HCT116 (cell line): Measurements from ENCODE around the gene ZNF154. TPM values are rescaled to one million over a fixed set of nuclear protein-coding genes. Genes with fewer than 3 reads are reported as not detected.

ENCODE experiments used
- ATAC-seq: fragments of 200-7000 bp; cut with Tn5 transposase; 2 replicates; pipeline ENCODE4 v1.9.1; 2020; ENCODE audit warnings: mild to moderate bottlenecking, moderate library complexity
- BruUV-seq: library from RNA; stranded (reverse); fragments of 400-500 nt; replicated peaks from 2 replicates; lab custom pipeline; 2021; lab: Mats Ljungman, UMichigan
- CTCF ChIA-PET: fragments of 300-600 bp; sonication (Branson Sonifier 250); formaldehyde crosslinking; loops from one replicate; lab custom pipeline; 2021; ENCODE audit warnings: antibody characterized with exemption; lab: Charles Lee
- POLR2A ChIA-PET: fragments of 300-600, 350-600 bp; sonication (Branson Sonifier 250); formaldehyde crosslinking; loops from one replicate; lab custom pipeline; 2021; ENCODE audit warnings: antibody characterized with exemption; lab: Charles Lee
- RAD21 ChIA-PET, 2 experiments: fragments of 300-600 bp; sonication (Branson Sonifier 250); formaldehyde crosslinking; loops; one replicate each; lab custom pipeline; 2023; ENCODE audit warnings: low total read pairs in 2 of 2; ENCODE audit not compliant: uncharacterized antibody in 2 of 2, unreplicated experiment in 2 of 2, low non-redundant PET in 1 of 2; lab: Charles Lee
- DNase-seq: peaks from one replicate; pipeline ENCODE4 v3.0.0-alpha.2; 2010; ENCODE audit warnings: low read depth, low spot score
- H2AFZ ChIP-seq: fragments of 200-600 bp; shearing (Covaris generic), sonication (generic); 2 replicates; pipeline ENCODE4 v1.6.1; 2017; ENCODE audit warnings: low read depth, mixed run types, mixed read lengths, antibody characterized with exemption, low read length; ENCODE audit not compliant: poor library complexity, severe bottlenecking
- H3K27ac ChIP-seq: 2 replicates; pipeline ENCODE4 v1.5.1; 2012; ENCODE audit warnings: low read depth, low read length
- H3K27me3 ChIP-seq: fragments of 200-600 bp; sonication (generic); 2 replicates; pipeline ENCODE4 v1.6.1; 2016; ENCODE audit warnings: mixed run types, low read length, mixed read lengths; ENCODE audit not compliant: insufficient read depth
- H3K36me3 ChIP-seq, 2 experiments: fragments of 200-500 bp in 1 of 2; fragments of 200-600 bp in 1 of 2; sonication (Bioruptor generic) in 1 of 2; sonication (generic) in 1 of 2; 2 replicates each; pipeline versions ENCODE4 v1.5.1 to v1.6.1; 2014 to 2016; ENCODE audit warnings: low read length in 2 of 2, inconsistent platforms in 1 of 2, mixed read lengths in 1 of 2, mixed run types in 1 of 2; ENCODE audit not compliant: insufficient read depth in 2 of 2, control insufficient read depth in 1 of 2
- H3K4me1 ChIP-seq, 2 experiments: fragments of 200-600 bp in 1 of 2; sonication (generic) in 1 of 2; 2 replicates each; pipeline versions ENCODE4 v1.5.1 to v1.6.1; 2012 to 2017; ENCODE audit warnings: low read length in 2 of 2, inconsistent platforms in 1 of 2, mild to moderate bottlenecking in 1 of 2, mixed read lengths in 1 of 2, mixed run types in 1 of 2, moderate library complexity in 1 of 2; ENCODE audit not compliant: insufficient read depth in 2 of 2, control insufficient read depth in 1 of 2
- H3K4me2 ChIP-seq: fragments of 200-600 bp; sonication (generic); 2 replicates; pipeline ENCODE4 v1.6.1; 2017; ENCODE audit warnings: mixed run types, low read length, mixed read lengths
- H3K4me3 ChIP-seq, 2 experiments: fragments of 200-600 bp in 1 of 2; sonication (generic) in 1 of 2; replicated peaks in 1 of 2; 2 replicates each; pipeline ENCODE4 v1.5.1; 2011 to 2016; ENCODE audit warnings: low read length in 2 of 2, control low read depth in 1 of 2, low read depth in 1 of 2, mild to moderate bottlenecking in 1 of 2, mixed read lengths in 1 of 2, mixed run types in 1 of 2
- H3K79me2 ChIP-seq: fragments of 200-600 bp; sonication (generic); 2 replicates; pipeline ENCODE4 v1.6.1; 2017; ENCODE audit warnings: mild to moderate bottlenecking, mixed run types, low read length, moderate library complexity, mixed read lengths; ENCODE audit not compliant: insufficient read depth
- H3K9ac ChIP-seq: fragments of 200-600 bp; sonication (generic); 2 replicates; pipeline ENCODE4 v1.6.1; 2016; ENCODE audit warnings: low read length, mixed read lengths
- H3K9me2 ChIP-seq: fragments of 200-600 bp; sonication (generic), shearing (Covaris generic); 2 replicates; pipeline ENCODE4 v1.6.1; 2017; ENCODE audit warnings: mixed run types, mild to moderate bottlenecking, moderate library complexity; ENCODE audit not compliant: insufficient read depth
- H3K9me3 ChIP-seq, 2 experiments: fragments of 200-500 bp in 1 of 2; fragments of 200-600 bp in 1 of 2; sonication (Bioruptor generic) in 1 of 2; sonication (generic) in 1 of 2; 2 replicates each; pipeline ENCODE4 v1.6.1; 2014 to 2017; ENCODE audit warnings: low read length in 2 of 2, mixed read lengths in 2 of 2, inconsistent platforms in 1 of 2, low read depth in 1 of 2, mild to moderate bottlenecking in 1 of 2, mixed run types in 1 of 2, moderate library complexity in 1 of 2; ENCODE audit not compliant: control insufficient read depth in 1 of 2, insufficient read depth in 1 of 2
- H4K20me1 ChIP-seq: fragments of 200-600 bp; sonication (generic), shearing (Covaris generic); 2 replicates; pipeline ENCODE4 v1.6.1; 2017; ENCODE audit warnings: mixed run types, mild to moderate bottlenecking, moderate library complexity; ENCODE audit not compliant: insufficient read depth
- CBX3 ChIP-seq: IDR thresholded peaks from 2 replicates; pipeline ENCODE4 v1.6.1; 2012; ENCODE audit warnings: low read depth
- CEBPB ChIP-seq: IDR thresholded peaks from 2 replicates; pipeline ENCODE4 v1.6.1; 2012; ENCODE audit warnings: low read depth
- EGR1 ChIP-seq: IDR thresholded peaks from 2 replicates; pipeline ENCODE4 v1.6.1; 2012; ENCODE audit warnings: low read depth
- ELF1 ChIP-seq: IDR thresholded peaks from 2 replicates; pipeline ENCODE4 v1.6.1; 2012; ENCODE audit warnings: low read depth, borderline replicate concordance
- EZH2 ChIP-seq: fragments of 200-600 bp; sonication (generic); IDR thresholded peaks from 2 replicates; pipeline ENCODE4 v1.6.1; 2017; ENCODE audit warnings: antibody characterized with exemption, mixed run types
- EZH2phosphoT487 ChIP-seq: fragments of 200-600 bp; IDR thresholded peaks from 2 replicates; pipeline ENCODE4 v1.6.1; 2018; ENCODE audit warnings: antibody characterized with exemption, borderline replicate concordance
- FOSL1 ChIP-seq: IDR thresholded peaks from 2 replicates; pipeline ENCODE4 v1.6.1; 2012; ENCODE audit warnings: low read depth
- JUND ChIP-seq: IDR thresholded peaks from 2 replicates; pipeline ENCODE4 v1.6.1; 2012
- POLR2A ChIP-seq: IDR thresholded peaks from 2 replicates; pipeline ENCODE4 v1.7.0; 2011; ENCODE audit warnings: borderline replicate concordance; ENCODE audit not compliant: insufficient read depth, insufficient read length; ENCODE audit errors: extremely low read depth
- POLR2AphosphoS5 ChIP-seq: IDR thresholded peaks from 2 replicates; pipeline ENCODE4 v1.6.1; 2011; ENCODE audit warnings: mild to moderate bottlenecking, low read depth, low read length, moderate library complexity
- SIN3A ChIP-seq: IDR thresholded peaks from 2 replicates; pipeline ENCODE4 v1.6.1; 2012; ENCODE audit warnings: low read depth
- SP1 ChIP-seq: IDR thresholded peaks from 2 replicates; pipeline ENCODE4 v1.6.1; 2012; ENCODE audit warnings: low read depth
- SRF ChIP-seq: IDR thresholded peaks from 2 replicates; pipeline ENCODE4 v1.6.1; 2012; ENCODE audit warnings: low read depth
- TCF7L2 ChIP-seq: IDR thresholded peaks from 2 replicates; pipeline ENCODE4 v1.7.0; 2011; ENCODE audit warnings: borderline replicate concordance, inconsistent platforms; ENCODE audit not compliant: insufficient read depth, insufficient read length; ENCODE audit errors: extremely low read depth
- YY1 ChIP-seq: IDR thresholded peaks from 2 replicates; pipeline ENCODE4 v1.6.1; 2011; ENCODE audit warnings: low read length, low read depth, moderate library complexity, mild to moderate bottlenecking; ENCODE audit not compliant: insufficient replicate concordance; ENCODE audit errors: extremely low read depth
- ZNF274 ChIP-seq: fragments of 200-500 bp; sonication (Bioruptor generic); IDR thresholded peaks from 2 replicates; pipeline ENCODE4 v1.6.1; 2014; ENCODE audit warnings: mild to moderate bottlenecking, low read depth, low read length, inconsistent platforms
- intact Hi-C: fragments of 100-400 bp; cut with micrococcal nuclease; formaldehyde crosslinking; loops from 2 replicates; pipeline ENCODE4 v1.10.0; 2022
- total RNA-seq: library from RNA; stranded (reverse); gene quantifications from one replicate; pipeline ENCODE4 v1.2.1, GENCODE V29; 2021; ENCODE audit not compliant: unreplicated experiment
- TF ChIP-seq, protein P1 (sequence below): IDR thresholded peaks from 2 replicates; pipeline ENCODE4 v1.6.1; 2011; ENCODE audit warnings: mild to moderate bottlenecking, low read length, moderate library complexity; ENCODE audit not compliant: insufficient replicate concordance; ENCODE audit errors: extremely low read depth
- TF ChIP-seq, protein P2 (sequence below): IDR thresholded peaks from 2 replicates; pipeline ENCODE4 v1.6.1; 2012; ENCODE audit warnings: low read depth
- TF ChIP-seq, protein P3 (sequence below): IDR thresholded peaks from 2 replicates; pipeline ENCODE4 v1.6.1; 2012

Gene ZNF154
- total RNA-seq, 1 experiment from 2014 or later: 0.10 TPM

DNA sequence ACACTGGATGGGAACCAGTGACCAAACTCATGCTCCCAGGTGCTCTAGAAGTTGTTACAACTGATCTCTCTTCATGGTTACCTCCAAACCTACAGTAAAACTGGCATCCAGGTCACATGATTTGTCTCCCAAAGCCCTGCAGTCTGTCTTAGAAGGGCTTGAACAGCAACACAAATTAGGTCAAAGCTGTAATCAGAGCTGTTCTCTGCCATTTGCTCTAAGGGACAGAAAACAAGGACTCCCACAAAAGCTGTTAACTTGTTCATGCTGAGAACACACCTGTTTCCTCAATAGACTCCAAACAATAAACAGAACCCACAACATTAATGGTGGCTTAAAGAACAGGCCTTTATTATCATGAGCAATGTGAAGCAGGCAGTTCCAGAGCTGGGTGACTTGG, 10.4 kb upstream of the ZNF154 start:
- Histone ChIP-seq H3K27me3 (no peaks in the 10 kb centered on the region), H3K79me2 (no peaks in the 10 kb centered on the region), H3K36me3 (no peaks in the 10 kb centered on the region), H3K27ac (no peak overlapping the region), H3K9ac (no peak overlapping the region), H3K9me2 (no peaks in the 10 kb centered on the region), H3K4me3 (no peak overlapping the region), H3K4me1 (no peaks in the 10 kb centered on the region), H3K4me2 (no peak overlapping the region), H4K20me1 (no peaks in the 10 kb centered on the region), H3K9me3 (peaks cover 18 to 22% of the 10 kb centered on the region in 2 experiments; a peak in 2 of 4 replicates), H2AFZ (no peak overlapping the region)
- ChIA-PET CTCF (no interaction called here), POLR2A (no interaction called here), RAD21 (no interaction called here)
- no peak for DNase-seq
- intact Hi-C loops: no loop called here
- no peak for ATAC-seq
- no TSS peak for BruUV-seq
- TF ChIP-seq ZNF274 (no peak), EZH2phosphoT487 (no peak), EZH2 (no peak), ELF1 (no peak), SIN3A (no peak), FOSL1 (no peak), POLR2AphosphoS5 (no peak), EGR1 (no peak), TCF7L2 (no peak), JUND (no peak), SRF (no peak), CBX3 (no peak), CEBPB (no peak), SP1 (no peak), YY1 (no peak), POLR2A (no peak)
- TF ChIP-seq, protein P1, sequence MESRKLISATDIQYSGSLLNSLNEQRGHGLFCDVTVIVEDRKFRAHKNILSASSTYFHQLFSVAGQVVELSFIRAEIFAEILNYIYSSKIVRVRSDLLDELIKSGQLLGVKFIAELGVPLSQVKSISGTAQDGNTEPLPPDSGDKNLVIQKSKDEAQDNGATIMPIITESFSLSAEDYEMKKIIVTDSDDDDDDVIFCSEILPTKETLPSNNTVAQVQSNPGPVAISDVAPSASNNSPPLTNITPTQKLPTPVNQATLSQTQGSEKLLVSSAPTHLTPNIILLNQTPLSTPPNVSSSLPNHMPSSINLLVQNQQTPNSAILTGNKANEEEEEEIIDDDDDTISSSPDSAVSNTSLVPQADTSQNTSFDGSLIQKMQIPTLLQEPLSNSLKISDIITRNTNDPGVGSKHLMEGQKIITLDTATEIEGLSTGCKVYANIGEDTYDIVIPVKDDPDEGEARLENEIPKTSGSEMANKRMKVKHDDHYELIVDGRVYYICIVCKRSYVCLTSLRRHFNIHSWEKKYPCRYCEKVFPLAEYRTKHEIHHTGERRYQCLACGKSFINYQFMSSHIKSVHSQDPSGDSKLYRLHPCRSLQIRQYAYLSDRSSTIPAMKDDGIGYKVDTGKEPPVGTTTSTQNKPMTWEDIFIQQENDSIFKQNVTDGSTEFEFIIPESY: no peak
- TF ChIP-seq, protein P2, sequence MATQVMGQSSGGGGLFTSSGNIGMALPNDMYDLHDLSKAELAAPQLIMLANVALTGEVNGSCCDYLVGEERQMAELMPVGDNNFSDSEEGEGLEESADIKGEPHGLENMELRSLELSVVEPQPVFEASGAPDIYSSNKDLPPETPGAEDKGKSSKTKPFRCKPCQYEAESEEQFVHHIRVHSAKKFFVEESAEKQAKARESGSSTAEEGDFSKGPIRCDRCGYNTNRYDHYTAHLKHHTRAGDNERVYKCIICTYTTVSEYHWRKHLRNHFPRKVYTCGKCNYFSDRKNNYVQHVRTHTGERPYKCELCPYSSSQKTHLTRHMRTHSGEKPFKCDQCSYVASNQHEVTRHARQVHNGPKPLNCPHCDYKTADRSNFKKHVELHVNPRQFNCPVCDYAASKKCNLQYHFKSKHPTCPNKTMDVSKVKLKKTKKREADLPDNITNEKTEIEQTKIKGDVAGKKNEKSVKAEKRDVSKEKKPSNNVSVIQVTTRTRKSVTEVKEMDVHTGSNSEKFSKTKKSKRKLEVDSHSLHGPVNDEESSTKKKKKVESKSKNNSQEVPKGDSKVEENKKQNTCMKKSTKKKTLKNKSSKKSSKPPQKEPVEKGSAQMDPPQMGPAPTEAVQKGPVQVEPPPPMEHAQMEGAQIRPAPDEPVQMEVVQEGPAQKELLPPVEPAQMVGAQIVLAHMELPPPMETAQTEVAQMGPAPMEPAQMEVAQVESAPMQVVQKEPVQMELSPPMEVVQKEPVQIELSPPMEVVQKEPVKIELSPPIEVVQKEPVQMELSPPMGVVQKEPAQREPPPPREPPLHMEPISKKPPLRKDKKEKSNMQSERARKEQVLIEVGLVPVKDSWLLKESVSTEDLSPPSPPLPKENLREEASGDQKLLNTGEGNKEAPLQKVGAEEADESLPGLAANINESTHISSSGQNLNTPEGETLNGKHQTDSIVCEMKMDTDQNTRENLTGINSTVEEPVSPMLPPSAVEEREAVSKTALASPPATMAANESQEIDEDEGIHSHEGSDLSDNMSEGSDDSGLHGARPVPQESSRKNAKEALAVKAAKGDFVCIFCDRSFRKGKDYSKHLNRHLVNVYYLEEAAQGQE: no peak
- TF ChIP-seq, protein P3, sequence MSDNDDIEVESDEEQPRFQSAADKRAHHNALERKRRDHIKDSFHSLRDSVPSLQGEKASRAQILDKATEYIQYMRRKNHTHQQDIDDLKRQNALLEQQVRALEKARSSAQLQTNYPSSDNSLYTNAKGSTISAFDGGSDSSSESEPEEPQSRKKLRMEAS: no peak
